ENCODE data around the gene HDAC7. TPM values are rescaled to one million over a fixed set of nuclear protein-coding genes. Genes with fewer than 3 reads are reported as not detected.

The HDAC7 gene
- total and polyA plus RNA-seq, 4 donors = 3.5 to 14.7 (median 7.2) TPM

DNA sequence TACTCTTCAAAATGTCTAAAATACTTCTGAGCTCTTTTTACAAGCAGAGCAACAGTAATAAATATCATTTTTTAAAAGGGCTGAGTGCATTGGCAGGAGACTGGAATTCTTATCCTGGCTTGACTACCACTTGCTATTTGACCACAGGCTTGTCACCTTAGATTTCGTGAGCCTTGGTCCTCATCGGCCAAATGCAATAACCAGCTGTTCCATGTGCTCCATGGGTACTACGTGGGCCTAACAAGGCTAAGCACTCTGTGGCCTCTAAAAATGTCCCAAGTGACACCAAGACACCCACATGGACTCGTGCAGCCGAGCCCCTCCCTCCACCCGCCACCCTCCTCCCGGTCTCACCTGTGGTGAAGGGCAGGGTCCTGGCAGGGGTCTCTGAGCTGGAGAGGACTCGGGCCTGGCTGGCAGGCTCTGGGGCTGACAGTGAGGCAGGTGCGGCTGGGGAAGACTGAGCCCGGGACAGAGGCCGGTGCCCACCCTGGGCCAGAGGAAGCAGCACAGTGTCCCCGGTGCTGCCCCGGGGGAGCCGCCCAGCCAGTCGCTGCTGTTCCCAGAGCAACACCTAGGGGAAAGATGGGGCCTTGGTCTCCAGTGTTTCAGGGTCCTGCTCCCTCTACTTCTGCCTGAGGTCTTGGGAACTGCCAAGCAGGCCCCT lies 26.6 kb downstream of the HDAC7 start:
- Histone ChIP-seq H3K4me1 (ENCODE audit: control insufficient read depth in 4 of 4, insufficient read depth in 4 of 4, low read length in 3 of 4) (no peaks in the 10 kb centered on the region), H3K27ac (ENCODE audit: low read depth in 1 of 2, low read length in 2 of 2) (no peak overlapping the region), H3K4me3 (ENCODE audit: low read depth in 1 of 3, low read length in 3 of 3) (no peak overlapping the region), H3K9me3 (ENCODE audit: control insufficient read depth in 4 of 4, low read length in 3 of 4) (no peaks in the 10 kb centered on the region), H3K9ac (ENCODE audit: low read depth in 1 of 2, low read length in 2 of 2) (no peak overlapping the region), H3K36me3 (ENCODE audit: control insufficient read depth in 4 of 4, insufficient read depth in 3 of 4, low read depth in 1 of 4, low read length in 3 of 4) (peaks cover 0 to 22% (median 3%) of the 10 kb centered on the region in 4 donors), H3K27me3 (ENCODE audit: control insufficient read depth in 4 of 4, insufficient read depth in 4 of 4, low read length in 3 of 4) (no peaks in the 10 kb centered on the region)
- TF ChIP-seq HNF4A (conservative IDR thresholded peaks at IDR 0.05) = no peak
- TF ChIP-seq JUND (IDR thresholded peaks at IDR 0.05) = no peak
- TF ChIP-seq, protein P1, sequence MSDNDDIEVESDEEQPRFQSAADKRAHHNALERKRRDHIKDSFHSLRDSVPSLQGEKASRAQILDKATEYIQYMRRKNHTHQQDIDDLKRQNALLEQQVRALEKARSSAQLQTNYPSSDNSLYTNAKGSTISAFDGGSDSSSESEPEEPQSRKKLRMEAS (IDR thresholded peaks at IDR 0.05) = no peak
- TF ChIP-seq, protein P2, sequence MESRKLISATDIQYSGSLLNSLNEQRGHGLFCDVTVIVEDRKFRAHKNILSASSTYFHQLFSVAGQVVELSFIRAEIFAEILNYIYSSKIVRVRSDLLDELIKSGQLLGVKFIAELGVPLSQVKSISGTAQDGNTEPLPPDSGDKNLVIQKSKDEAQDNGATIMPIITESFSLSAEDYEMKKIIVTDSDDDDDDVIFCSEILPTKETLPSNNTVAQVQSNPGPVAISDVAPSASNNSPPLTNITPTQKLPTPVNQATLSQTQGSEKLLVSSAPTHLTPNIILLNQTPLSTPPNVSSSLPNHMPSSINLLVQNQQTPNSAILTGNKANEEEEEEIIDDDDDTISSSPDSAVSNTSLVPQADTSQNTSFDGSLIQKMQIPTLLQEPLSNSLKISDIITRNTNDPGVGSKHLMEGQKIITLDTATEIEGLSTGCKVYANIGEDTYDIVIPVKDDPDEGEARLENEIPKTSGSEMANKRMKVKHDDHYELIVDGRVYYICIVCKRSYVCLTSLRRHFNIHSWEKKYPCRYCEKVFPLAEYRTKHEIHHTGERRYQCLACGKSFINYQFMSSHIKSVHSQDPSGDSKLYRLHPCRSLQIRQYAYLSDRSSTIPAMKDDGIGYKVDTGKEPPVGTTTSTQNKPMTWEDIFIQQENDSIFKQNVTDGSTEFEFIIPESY (IDR thresholded peaks at IDR 0.05) = no peak
- TF ChIP-seq NR2F2 (IDR thresholded peaks at IDR 0.05) = no peak
- TF ChIP-seq RXRA (IDR thresholded peaks at IDR 0.05) = no peak
- no peak for TF ChIP-seq YY1 (IDR thresholded peaks at IDR 0.05)
- TF ChIP-seq EGR1 (IDR thresholded peaks at IDR 0.05; ENCODE audit: low read depth in 2 of 2) = no peak
- TF ChIP-seq HNF4G (IDR thresholded peaks at IDR 0.05) = no peak
- TF ChIP-seq RAD21 (IDR thresholded peaks at IDR 0.05) = no peak
- TF ChIP-seq TAF1 (conservative IDR thresholded peaks at IDR 0.05) = no peak
- TF ChIP-seq, protein P3, sequence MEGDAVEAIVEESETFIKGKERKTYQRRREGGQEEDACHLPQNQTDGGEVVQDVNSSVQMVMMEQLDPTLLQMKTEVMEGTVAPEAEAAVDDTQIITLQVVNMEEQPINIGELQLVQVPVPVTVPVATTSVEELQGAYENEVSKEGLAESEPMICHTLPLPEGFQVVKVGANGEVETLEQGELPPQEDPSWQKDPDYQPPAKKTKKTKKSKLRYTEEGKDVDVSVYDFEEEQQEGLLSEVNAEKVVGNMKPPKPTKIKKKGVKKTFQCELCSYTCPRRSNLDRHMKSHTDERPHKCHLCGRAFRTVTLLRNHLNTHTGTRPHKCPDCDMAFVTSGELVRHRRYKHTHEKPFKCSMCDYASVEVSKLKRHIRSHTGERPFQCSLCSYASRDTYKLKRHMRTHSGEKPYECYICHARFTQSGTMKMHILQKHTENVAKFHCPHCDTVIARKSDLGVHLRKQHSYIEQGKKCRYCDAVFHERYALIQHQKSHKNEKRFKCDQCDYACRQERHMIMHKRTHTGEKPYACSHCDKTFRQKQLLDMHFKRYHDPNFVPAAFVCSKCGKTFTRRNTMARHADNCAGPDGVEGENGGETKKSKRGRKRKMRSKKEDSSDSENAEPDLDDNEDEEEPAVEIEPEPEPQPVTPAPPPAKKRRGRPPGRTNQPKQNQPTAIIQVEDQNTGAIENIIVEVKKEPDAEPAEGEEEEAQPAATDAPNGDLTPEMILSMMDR (IDR thresholded peaks at IDR 0.05; ENCODE audit: low read depth, low read length, missing input control) = no peak
- no peak for TF ChIP-seq FOXA2 (IDR thresholded peaks at IDR 0.05)
- TF ChIP-seq, protein P4, sequence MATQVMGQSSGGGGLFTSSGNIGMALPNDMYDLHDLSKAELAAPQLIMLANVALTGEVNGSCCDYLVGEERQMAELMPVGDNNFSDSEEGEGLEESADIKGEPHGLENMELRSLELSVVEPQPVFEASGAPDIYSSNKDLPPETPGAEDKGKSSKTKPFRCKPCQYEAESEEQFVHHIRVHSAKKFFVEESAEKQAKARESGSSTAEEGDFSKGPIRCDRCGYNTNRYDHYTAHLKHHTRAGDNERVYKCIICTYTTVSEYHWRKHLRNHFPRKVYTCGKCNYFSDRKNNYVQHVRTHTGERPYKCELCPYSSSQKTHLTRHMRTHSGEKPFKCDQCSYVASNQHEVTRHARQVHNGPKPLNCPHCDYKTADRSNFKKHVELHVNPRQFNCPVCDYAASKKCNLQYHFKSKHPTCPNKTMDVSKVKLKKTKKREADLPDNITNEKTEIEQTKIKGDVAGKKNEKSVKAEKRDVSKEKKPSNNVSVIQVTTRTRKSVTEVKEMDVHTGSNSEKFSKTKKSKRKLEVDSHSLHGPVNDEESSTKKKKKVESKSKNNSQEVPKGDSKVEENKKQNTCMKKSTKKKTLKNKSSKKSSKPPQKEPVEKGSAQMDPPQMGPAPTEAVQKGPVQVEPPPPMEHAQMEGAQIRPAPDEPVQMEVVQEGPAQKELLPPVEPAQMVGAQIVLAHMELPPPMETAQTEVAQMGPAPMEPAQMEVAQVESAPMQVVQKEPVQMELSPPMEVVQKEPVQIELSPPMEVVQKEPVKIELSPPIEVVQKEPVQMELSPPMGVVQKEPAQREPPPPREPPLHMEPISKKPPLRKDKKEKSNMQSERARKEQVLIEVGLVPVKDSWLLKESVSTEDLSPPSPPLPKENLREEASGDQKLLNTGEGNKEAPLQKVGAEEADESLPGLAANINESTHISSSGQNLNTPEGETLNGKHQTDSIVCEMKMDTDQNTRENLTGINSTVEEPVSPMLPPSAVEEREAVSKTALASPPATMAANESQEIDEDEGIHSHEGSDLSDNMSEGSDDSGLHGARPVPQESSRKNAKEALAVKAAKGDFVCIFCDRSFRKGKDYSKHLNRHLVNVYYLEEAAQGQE (IDR thresholded peaks at IDR 0.05) = no peak
- TF ChIP-seq, protein P5, sequence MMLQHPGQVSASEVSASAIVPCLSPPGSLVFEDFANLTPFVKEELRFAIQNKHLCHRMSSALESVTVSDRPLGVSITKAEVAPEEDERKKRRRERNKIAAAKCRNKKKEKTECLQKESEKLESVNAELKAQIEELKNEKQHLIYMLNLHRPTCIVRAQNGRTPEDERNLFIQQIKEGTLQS (IDR thresholded peaks at IDR 0.05) = no peak
- no peak for TF ChIP-seq FOXA1 (IDR thresholded peaks at IDR 0.05)
- 95% methylated on average over 15 of the region's 15 CpGs for WGBS
- DNase-seq (ENCODE audit: low spot score) = no peak

Data from liver (tissue), 9 donors.